SK-N-SH treated with all-trans-retinoic acid at 6 μM for 48 hours (cell line): ENCODE results near the gene ZBBX.

Experiments used
- ATAC-seq: fragments of 200-7000 bp; cut with Tn5 transposase; 3 replicates; pipeline ENCODE4 v1.9.1; 2020; ENCODE audit warnings: mild to moderate bottlenecking, moderate library complexity
- BACH2 ChIP-seq: fragments of 250-450 bp; sonication (Bioruptor Pico); IDR thresholded peaks from 2 replicates; pipeline ENCODE4 v1.9.0; 2021; ENCODE audit warnings: mild to moderate bottlenecking, borderline replicate concordance
- CREB5 ChIP-seq: fragments of 250-450 bp; sonication (Bioruptor Pico); IDR thresholded peaks from 2 replicates; pipeline ENCODE4 v1.5.1; 2020; ENCODE audit warnings: low read depth, mild to moderate bottlenecking, moderate library complexity
- CSDC2 ChIP-seq: fragments of 250-450 bp; sonication (Bioruptor Pico); IDR thresholded peaks from 2 replicates; pipeline ENCODE4 v1.5.0; 2020; ENCODE audit warnings: mild to moderate bottlenecking, moderate library complexity
- ESRRG ChIP-seq: fragments of 250-450 bp; sonication (Bioruptor Pico); IDR thresholded peaks from 2 replicates; pipeline ENCODE4 v1.6.1; 2021; ENCODE audit warnings: mild to moderate bottlenecking
- GLIS3 ChIP-seq: fragments of 250-450 bp; sonication (Bioruptor Pico); IDR thresholded peaks from 2 replicates; pipeline ENCODE4 v1.5.0; 2020; ENCODE audit warnings: mild to moderate bottlenecking, moderate library complexity
- ISL1 ChIP-seq: fragments of 250-450 bp; sonication (Bioruptor Pico); IDR thresholded peaks from 2 replicates; pipeline ENCODE4 v2.1.2; 2022; ENCODE audit warnings: mild to moderate bottlenecking, moderate library complexity
- OSR1 ChIP-seq: fragments of 250-450 bp; sonication (Bioruptor Pico); IDR thresholded peaks from 2 replicates; pipeline ENCODE4 v1.8.0; 2022; ENCODE audit warnings: moderate library complexity, mild to moderate bottlenecking, inconsistent platforms
- PATZ1 ChIP-seq: fragments of 250-450 bp; sonication (Bioruptor Pico); IDR thresholded peaks from 2 replicates; pipeline ENCODE4 v1.8.0; 2020; ENCODE audit warnings: mild to moderate bottlenecking, moderate library complexity, borderline replicate concordance
- RARB ChIP-seq: fragments of 250-450 bp; sonication (Bioruptor Pico); IDR thresholded peaks from 2 replicates; pipeline ENCODE4 v1.8.0; 2021; ENCODE audit warnings: mild to moderate bottlenecking, moderate library complexity
- SNAI2 ChIP-seq: fragments of 250-450 bp; sonication (Bioruptor Pico); IDR thresholded peaks from 2 replicates; pipeline ENCODE4 v1.5.0; 2020; ENCODE audit warnings: mild to moderate bottlenecking, moderate library complexity
- TCF4 ChIP-seq: fragments of 250-450 bp; sonication (Bioruptor Pico); IDR thresholded peaks from 2 replicates; pipeline ENCODE4 v1.8.0; 2021; ENCODE audit warnings: mild to moderate bottlenecking, moderate library complexity, borderline replicate concordance
- TOX ChIP-seq: fragments of 250-450 bp; sonication (Bioruptor Pico); IDR thresholded peaks from 2 replicates; pipeline ENCODE4 v1.8.0; 2021; ENCODE audit warnings: mild to moderate bottlenecking, moderate library complexity, borderline replicate concordance
- ZC3H10 ChIP-seq: fragments of 250-450 bp; sonication (Bioruptor Pico); IDR thresholded peaks from 2 replicates; pipeline ENCODE4 v1.5.1; 2021; ENCODE audit warnings: mild to moderate bottlenecking, moderate library complexity
- ZFP3 ChIP-seq: fragments of 250-450 bp; sonication (Bioruptor Pico); IDR thresholded peaks from 2 replicates; pipeline ENCODE4 v1.5.0; 2020; ENCODE audit warnings: mild to moderate bottlenecking, moderate library complexity
- ZFP30 ChIP-seq: fragments of 450-650 bp; formaldehyde crosslinking; IDR thresholded peaks from 2 replicates; pipeline ENCODE4 v1.5.0; 2022; ENCODE audit warnings: mild to moderate bottlenecking, moderate library complexity
- ZNF565 ChIP-seq: fragments of 450-650 bp; formaldehyde crosslinking; conservative IDR thresholded peaks from 2 replicates; pipeline ENCODE4 v1.5.0; 2020; ENCODE audit warnings: low read depth, mild to moderate bottlenecking, moderate library complexity
- ZNF70 ChIP-seq: fragments of 450-650 bp; formaldehyde crosslinking; IDR thresholded peaks from 2 replicates; pipeline ENCODE4 v1.5.0; 2020; ENCODE audit warnings: mild to moderate bottlenecking, moderate library complexity
- TF ChIP-seq, protein P1 (sequence below): fragments of 250-450 bp; sonication (Bioruptor Pico); IDR thresholded peaks from 2 replicates; pipeline ENCODE4 v1.5.1; 2021; ENCODE audit warnings: mild to moderate bottlenecking, moderate library complexity
- TF ChIP-seq, protein P2 (sequence below): fragments of 250-450 bp; sonication (Bioruptor Pico); IDR thresholded peaks from 2 replicates; pipeline ENCODE4 v1.5.0; 2020; ENCODE audit warnings: mild to moderate bottlenecking, moderate library complexity
- TF ChIP-seq, protein P3 (sequence below): fragments of 250-450 bp; sonication (Bioruptor Pico); IDR thresholded peaks from 2 replicates; pipeline ENCODE4 v1.8.0; 2021; ENCODE audit warnings: low read depth, mild to moderate bottlenecking, moderate library complexity, borderline replicate concordance

The ZBBX gene

DNA sequence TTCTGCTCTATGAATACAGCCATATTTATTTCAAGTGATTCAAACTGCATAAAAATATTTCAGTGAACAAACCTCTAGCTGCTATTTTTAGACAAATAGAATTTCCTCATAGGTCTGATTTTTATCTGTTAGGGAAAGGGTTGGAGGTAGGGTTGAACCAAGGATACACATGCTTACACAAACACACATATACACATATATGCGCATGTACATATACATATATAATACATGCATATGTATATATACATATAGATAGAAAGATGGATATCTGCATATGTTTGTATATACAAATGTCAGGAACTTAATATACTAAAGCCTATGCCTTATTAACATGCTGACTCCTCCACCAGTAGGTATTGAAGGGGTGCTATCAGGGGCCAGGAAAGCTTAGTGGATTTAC is 18.1 kb downstream of the ZBBX start:
- ATAC-seq = no peak
- TF ChIP-seq ZNF565 (CRISPR knock-in tag) = no peak
- no peak for TF ChIP-seq TOX
- TF ChIP-seq, protein P1, sequence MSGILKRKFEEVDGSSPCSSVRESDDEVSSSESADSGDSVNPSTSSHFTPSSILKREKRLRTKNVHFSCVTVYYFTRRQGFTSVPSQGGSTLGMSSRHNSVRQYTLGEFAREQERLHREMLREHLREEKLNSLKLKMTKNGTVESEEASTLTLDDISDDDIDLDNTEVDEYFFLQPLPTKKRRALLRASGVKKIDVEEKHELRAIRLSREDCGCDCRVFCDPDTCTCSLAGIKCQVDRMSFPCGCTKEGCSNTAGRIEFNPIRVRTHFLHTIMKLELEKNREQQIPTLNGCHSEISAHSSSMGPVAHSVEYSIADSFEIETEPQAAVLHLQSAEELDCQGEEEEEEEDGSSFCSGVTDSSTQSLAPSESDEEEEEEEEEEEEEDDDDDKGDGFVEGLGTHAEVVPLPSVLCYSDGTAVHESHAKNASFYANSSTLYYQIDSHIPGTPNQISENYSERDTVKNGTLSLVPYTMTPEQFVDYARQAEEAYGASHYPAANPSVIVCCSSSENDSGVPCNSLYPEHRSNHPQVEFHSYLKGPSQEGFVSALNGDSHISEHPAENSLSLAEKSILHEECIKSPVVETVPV (CRISPR knock-in tag) = no peak
- TF ChIP-seq TCF4 = no peak
- no peak for TF ChIP-seq BACH2 (CRISPR knock-in tag)
- TF ChIP-seq, protein P2, sequence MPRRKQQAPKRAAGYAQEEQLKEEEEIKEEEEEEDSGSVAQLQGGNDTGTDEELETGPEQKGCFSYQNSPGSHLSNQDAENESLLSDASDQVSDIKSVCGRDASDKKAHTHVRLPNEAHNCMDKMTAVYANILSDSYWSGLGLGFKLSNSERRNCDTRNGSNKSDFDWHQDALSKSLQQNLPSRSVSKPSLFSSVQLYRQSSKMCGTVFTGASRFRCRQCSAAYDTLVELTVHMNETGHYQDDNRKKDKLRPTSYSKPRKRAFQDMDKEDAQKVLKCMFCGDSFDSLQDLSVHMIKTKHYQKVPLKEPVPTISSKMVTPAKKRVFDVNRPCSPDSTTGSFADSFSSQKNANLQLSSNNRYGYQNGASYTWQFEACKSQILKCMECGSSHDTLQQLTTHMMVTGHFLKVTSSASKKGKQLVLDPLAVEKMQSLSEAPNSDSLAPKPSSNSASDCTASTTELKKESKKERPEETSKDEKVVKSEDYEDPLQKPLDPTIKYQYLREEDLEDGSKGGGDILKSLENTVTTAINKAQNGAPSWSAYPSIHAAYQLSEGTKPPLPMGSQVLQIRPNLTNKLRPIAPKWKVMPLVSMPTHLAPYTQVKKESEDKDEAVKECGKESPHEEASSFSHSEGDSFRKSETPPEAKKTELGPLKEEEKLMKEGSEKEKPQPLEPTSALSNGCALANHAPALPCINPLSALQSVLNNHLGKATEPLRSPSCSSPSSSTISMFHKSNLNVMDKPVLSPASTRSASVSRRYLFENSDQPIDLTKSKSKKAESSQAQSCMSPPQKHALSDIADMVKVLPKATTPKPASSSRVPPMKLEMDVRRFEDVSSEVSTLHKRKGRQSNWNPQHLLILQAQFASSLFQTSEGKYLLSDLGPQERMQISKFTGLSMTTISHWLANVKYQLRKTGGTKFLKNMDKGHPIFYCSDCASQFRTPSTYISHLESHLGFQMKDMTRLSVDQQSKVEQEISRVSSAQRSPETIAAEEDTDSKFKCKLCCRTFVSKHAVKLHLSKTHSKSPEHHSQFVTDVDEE (CRISPR knock-in tag) = no peak
- TF ChIP-seq, all 23 proteins: peak for 0

DNA sequence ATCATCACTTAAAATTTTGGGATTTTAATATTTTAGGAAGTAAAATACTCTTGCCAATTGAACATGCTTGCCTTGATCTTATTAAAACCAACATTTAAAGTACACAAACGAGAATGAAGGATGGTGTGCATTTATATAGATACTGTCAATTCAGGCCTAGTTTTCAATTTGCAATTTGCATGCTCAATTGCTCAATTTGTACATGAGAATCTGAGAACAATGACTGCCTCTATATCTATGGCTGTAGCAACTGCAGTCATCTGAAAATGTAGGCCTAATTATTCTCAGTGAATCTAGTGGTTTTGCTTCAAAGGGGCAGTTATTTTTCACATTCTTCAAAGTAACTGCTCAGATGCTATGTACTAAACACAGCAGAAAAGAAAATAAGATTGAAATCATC is 18.8 kb downstream of the ZBBX start:
- no peak for TF ChIP-seq TOX
- TF ChIP-seq ZC3H10 (CRISPR knock-in tag) = no peak
- TF ChIP-seq ISL1 = no peak
- TF ChIP-seq BACH2 (CRISPR knock-in tag) = no peak
- no peak for TF ChIP-seq TCF4
- no peak for TF ChIP-seq CREB5 (CRISPR knock-in tag)
- TF ChIP-seq, protein P1 (CRISPR knock-in tag) = no peak
- no peak for TF ChIP-seq ZFP30 (CRISPR knock-in tag)
- no peak for TF ChIP-seq CSDC2 (CRISPR knock-in tag)
- TF ChIP-seq, protein P3, sequence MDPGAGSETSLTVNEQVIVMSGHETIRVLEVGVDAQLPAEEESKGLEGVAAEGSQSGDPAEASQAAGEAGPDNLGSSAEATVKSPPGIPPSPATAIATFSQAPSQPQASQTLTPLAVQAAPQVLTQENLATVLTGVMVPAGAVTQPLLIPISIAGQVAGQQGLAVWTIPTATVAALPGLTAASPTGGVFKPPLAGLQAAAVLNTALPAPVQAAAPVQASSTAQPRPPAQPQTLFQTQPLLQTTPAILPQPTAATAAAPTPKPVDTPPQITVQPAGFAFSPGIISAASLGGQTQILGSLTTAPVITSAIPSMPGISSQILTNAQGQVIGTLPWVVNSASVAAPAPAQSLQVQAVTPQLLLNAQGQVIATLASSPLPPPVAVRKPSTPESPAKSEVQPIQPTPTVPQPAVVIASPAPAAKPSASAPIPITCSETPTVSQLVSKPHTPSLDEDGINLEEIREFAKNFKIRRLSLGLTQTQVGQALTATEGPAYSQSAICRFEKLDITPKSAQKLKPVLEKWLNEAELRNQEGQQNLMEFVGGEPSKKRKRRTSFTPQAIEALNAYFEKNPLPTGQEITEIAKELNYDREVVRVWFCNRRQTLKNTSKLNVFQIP = no peak
- TF ChIP-seq, protein P2 (CRISPR knock-in tag) = no peak
- TF ChIP-seq PATZ1 (CRISPR knock-in tag) = no peak
- TF ChIP-seq GLIS3 = no peak
- no peak for TF ChIP-seq ZNF565 (CRISPR knock-in tag)
- TF ChIP-seq SNAI2 (CRISPR knock-in tag) = no peak
- no peak for TF ChIP-seq ESRRG (CRISPR knock-in tag)
- TF ChIP-seq RARB = no peak
- no peak for TF ChIP-seq ZFP3
- no peak for TF ChIP-seq OSR1 (CRISPR knock-in tag)
- TF ChIP-seq ZNF70 (CRISPR knock-in tag) = no peak
- TF ChIP-seq, all 23 proteins: peak for 0
- no peak for ATAC-seq
